ENCODE results near the gene LDHAL6B. TPM values are rescaled to one million over a fixed set of nuclear protein-coding genes. Genes with fewer than 3 reads are reported as not detected.

LDHAL6B gene
- polyA plus RNA-seq, 1 of the 3 experiments (the other 2 are of a cell fraction) = not detected

DNA sequence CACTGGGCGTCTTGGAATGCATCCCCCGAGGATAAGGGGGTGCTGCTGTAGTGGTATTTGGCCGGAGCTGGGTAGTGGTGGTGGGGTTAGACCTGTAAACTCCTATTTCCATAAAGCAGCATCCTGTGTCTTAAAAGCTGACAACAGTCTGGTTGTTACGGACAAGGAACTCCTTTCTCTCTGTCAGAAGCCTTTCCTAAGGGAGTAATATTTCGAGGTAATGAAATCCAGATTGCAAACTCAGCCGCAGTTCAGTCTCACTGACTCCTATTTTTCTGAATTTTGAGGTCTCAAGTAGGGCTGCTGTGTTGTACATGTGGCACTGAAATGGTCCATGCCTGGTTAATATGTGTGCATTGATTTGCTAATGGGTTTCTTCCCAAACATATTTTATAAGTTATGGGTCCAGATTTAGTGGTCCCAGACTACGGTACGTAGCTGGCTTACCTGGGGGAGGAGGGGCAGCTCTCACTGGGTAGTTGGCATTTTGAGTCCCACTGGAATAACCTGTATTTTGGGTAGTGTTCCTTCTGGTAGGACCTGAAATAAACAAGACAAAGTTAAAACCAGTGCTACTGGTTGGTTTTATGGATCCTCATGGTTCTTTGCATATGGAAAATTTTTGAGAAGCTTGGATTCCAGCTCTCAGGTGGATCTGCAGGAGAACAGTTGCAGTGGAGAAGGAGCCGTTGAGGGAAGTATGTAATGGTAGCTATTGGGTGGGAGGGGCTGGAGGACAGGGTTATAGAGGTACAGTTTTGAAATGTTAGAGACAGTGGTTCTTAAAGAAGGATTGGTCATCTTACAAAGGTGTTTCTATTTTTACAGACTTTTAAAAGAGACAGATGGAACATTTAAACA is 48.6 kb upstream of the LDHAL6B start:
- H3K9me2 ChIP-seq = no peaks in the 10 kb centered on the region
- POLR2A ChIA-PET = no interaction called here
- no peaks in the 10 kb centered on the region for H3K27me3 ChIP-seq (ENCODE audit: insufficient read depth)
- WGBS (ENCODE audit: low lambda C conversion rate) = 84% methylated on average over 9 of the region's 9 CpGs
- CTCF ChIA-PET = interaction anchor here (1.0 to 6.0 kb wide), 4 partner anchors 254 to 375 kb away, joined by 3 to 52 read pairs (median 6); no protein-coding TSS in a partner anchor
- no peak overlapping the region for H3K27ac ChIP-seq (ENCODE audit: low read depth in 2 of 2, low read length in 1 of 2)
- no peaks in the 10 kb centered on the region for H3K79me2 ChIP-seq (ENCODE audit: insufficient read depth)
- H3K9ac ChIP-seq = no peak overlapping the region
- no peak overlapping the region for H3K4me3 ChIP-seq (ENCODE audit: low read depth in 2 of 2, low read length in 1 of 2)
- H2AFZ ChIP-seq (ENCODE audit: low read depth) = no peak overlapping the region
- H3K4me1 ChIP-seq (ENCODE audit: control insufficient read depth in 1 of 2, insufficient read depth in 2 of 2, low read depth in 1 of 2, low read length in 1 of 2) = no peaks in the 10 kb centered on the region; a peak in 1 of 4 replicates
- no peaks in the 10 kb centered on the region for H3F3A ChIP-seq (replicated peaks; ENCODE audit: insufficient read depth)
- no peak overlapping the region for H3K4me2 ChIP-seq
- DNase-seq = no peak
- H3K36me3 ChIP-seq (replicated peaks in 1 of 2; ENCODE audit: control insufficient read depth in 1 of 2, insufficient read depth in 2 of 2, low read length in 1 of 2) = peaks cover 6 to 26% of the 10 kb centered on the region in 2 experiments
- TF ChIP-seq, protein P1, sequence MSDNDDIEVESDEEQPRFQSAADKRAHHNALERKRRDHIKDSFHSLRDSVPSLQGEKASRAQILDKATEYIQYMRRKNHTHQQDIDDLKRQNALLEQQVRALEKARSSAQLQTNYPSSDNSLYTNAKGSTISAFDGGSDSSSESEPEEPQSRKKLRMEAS (IDR thresholded peaks at IDR 0.05; ENCODE audit: low read depth) = no peak
- TF ChIP-seq MEF2A (IDR thresholded peaks at IDR 0.05; ENCODE audit: borderline replicate concordance, low read depth) = no peak
- no peak for TF ChIP-seq EP300 (IDR thresholded peaks at IDR 0.05; ENCODE audit: borderline replicate concordance in 1 of 2, low read depth in 1 of 2, low read length in 1 of 2)
- TF ChIP-seq RFX5 (IDR thresholded peaks at IDR 0.05; ENCODE audit: low read length) = no peak
- TF ChIP-seq FOSL2 (IDR thresholded peaks at IDR 0.05; ENCODE audit: borderline replicate concordance, low read depth) = no peak
- no peak for TF ChIP-seq RXRA (IDR thresholded peaks at IDR 0.05; ENCODE audit: borderline replicate concordance, low read depth)
- no peak for TF ChIP-seq RCOR1 (IDR thresholded peaks at IDR 0.05; ENCODE audit: low read length)
- no peak for TF ChIP-seq RAD21 (IDR thresholded peaks at IDR 0.05; ENCODE audit: low read length)
- no peaks in the 10 kb centered on the region for H4K20me1 ChIP-seq (ENCODE audit: insufficient read depth)
- H3K9me3 ChIP-seq = no peaks in the 10 kb centered on the region

DNA sequence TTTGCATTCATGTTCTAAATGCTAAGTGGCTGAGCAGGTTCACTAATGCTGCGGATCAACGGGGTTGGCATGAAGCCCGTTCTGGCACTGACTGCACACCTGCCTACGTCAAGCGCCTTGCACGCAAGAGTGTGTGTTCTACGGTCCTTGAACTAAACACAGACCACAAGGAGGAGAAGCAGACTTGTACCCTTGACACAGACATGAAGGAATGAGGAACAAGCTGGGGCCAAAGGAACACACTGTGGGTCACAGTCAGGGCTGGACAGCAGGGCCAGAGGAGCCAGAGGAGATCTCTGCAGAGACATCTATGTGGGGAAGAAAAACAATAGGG is 48.0 kb upstream of the LDHAL6B start:
- Histone ChIP-seq H3K9me3 (no peaks in the 10 kb centered on the region), H3K79me2 (ENCODE audit: insufficient read depth) (no peaks in the 10 kb centered on the region), H3K4me2 (no peak overlapping the region), H3K27ac (ENCODE audit: low read depth in 2 of 2, low read length in 1 of 2) (no peak overlapping the region), H3K4me1 (ENCODE audit: control insufficient read depth in 1 of 2, insufficient read depth in 2 of 2, low read depth in 1 of 2, low read length in 1 of 2) (no peaks in the 10 kb centered on the region; a peak in 1 of 4 replicates), H3K9me2 (no peaks in the 10 kb centered on the region), H3K9ac (no peak overlapping the region), H3K27me3 (ENCODE audit: insufficient read depth) (no peaks in the 10 kb centered on the region), H3K4me3 (ENCODE audit: low read depth in 2 of 2, low read length in 1 of 2) (no peak overlapping the region), H3F3A (replicated peaks; ENCODE audit: insufficient read depth) (no peaks in the 10 kb centered on the region), H4K20me1 (ENCODE audit: insufficient read depth) (no peaks in the 10 kb centered on the region), H3K36me3 (replicated peaks in 1 of 2; ENCODE audit: control insufficient read depth in 1 of 2, insufficient read depth in 2 of 2, low read length in 1 of 2) (peaks cover 3 to 26% of the 10 kb centered on the region in 2 experiments), H2AFZ (ENCODE audit: low read depth) (no peak overlapping the region)
- no peak for DNase-seq
- WGBS (ENCODE audit: low lambda C conversion rate) = 97% methylated on average over 7 of the region's 7 CpGs
- CTCF ChIA-PET = interaction anchor here (1.0 to 6.0 kb wide), 4 partner anchors 253 to 375 kb away, joined by 3 to 52 read pairs (median 6); no protein-coding TSS in a partner anchor
- POLR2A ChIA-PET = no interaction called here
- no peak for TF ChIP-seq RAD21 (IDR thresholded peaks at IDR 0.05; ENCODE audit: low read length)
- TF ChIP-seq TEAD4 (IDR thresholded peaks at IDR 0.05; ENCODE audit: borderline replicate concordance, insufficient read depth) = no peak
- TF ChIP-seq, protein P2, sequence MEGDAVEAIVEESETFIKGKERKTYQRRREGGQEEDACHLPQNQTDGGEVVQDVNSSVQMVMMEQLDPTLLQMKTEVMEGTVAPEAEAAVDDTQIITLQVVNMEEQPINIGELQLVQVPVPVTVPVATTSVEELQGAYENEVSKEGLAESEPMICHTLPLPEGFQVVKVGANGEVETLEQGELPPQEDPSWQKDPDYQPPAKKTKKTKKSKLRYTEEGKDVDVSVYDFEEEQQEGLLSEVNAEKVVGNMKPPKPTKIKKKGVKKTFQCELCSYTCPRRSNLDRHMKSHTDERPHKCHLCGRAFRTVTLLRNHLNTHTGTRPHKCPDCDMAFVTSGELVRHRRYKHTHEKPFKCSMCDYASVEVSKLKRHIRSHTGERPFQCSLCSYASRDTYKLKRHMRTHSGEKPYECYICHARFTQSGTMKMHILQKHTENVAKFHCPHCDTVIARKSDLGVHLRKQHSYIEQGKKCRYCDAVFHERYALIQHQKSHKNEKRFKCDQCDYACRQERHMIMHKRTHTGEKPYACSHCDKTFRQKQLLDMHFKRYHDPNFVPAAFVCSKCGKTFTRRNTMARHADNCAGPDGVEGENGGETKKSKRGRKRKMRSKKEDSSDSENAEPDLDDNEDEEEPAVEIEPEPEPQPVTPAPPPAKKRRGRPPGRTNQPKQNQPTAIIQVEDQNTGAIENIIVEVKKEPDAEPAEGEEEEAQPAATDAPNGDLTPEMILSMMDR (IDR thresholded peaks at IDR 0.05) = no peak
- no peak for TF ChIP-seq SMC3 (IDR thresholded peaks at IDR 0.05; ENCODE audit: low read depth, low read length)
- no peak for TF ChIP-seq MXI1 (IDR thresholded peaks at IDR 0.05; ENCODE audit: low read depth, low read length)
- no peak for TF ChIP-seq ELF1 (IDR thresholded peaks at IDR 0.05)
